Measurements from ENCODE around the gene STARD7.
A peak's percentile ranks its signal among the peaks of the same experiment; 100 is the strongest.

Gene STARD7

GRCh38 chr2:96252526-96252925, 43.9 kb upstream of the STARD7 start:
- H3K4ac ChIP-seq (ENCODE audit: low read depth, low read length), result no peak overlapping the region
- H3K9ac ChIP-seq (ENCODE audit: low read length), result no peak overlapping the region
- no peak for DNase-seq
- H3K4me3 ChIP-seq (ENCODE audit: low read length), result no peak overlapping the region
- H3K4me2 ChIP-seq (ENCODE audit: low read length), result no peak overlapping the region
- no peak overlapping the region for H3K18ac ChIP-seq (ENCODE audit: low read length)
- H3K36me3 ChIP-seq (ENCODE audit: control insufficient read depth, insufficient read depth, low read length), result peaks cover 3% of the 10 kb centered on the region
- no peaks in the 10 kb centered on the region for H3K79me2 ChIP-seq (ENCODE audit: control insufficient read depth, insufficient read depth, low read length)
- H3K56ac ChIP-seq (ENCODE audit: low read length), result no peak overlapping the region
- WGBS (ENCODE audit: extremely low coverage, insufficient coverage, low lambda C conversion rate), result no CpG with 5 or more reads among the region's 8 CpGs
- H2BK15ac ChIP-seq (replicated peaks; ENCODE audit: low read depth), result no peak overlapping the region
- no peak overlapping the region for H4K5ac ChIP-seq (ENCODE audit: low read length)
- no peak overlapping the region for H4K8ac ChIP-seq (ENCODE audit: low read depth, low read length)
- no peak overlapping the region for H3K23ac ChIP-seq (ENCODE audit: low read length)
- H3K27me3 ChIP-seq (ENCODE audit: insufficient read depth, low read length, poor library complexity), result no peaks in the 10 kb centered on the region
- H2AK5ac ChIP-seq (ENCODE audit: low read length), result no peak overlapping the region
- no peak overlapping the region for H3K27ac ChIP-seq (ENCODE audit: low read depth, low read length)
- no peaks in the 10 kb centered on the region for H3K79me1 ChIP-seq (ENCODE audit: low read length)
- H3K4me1 ChIP-seq (ENCODE audit: control insufficient read depth, low read depth, low read length), result no peaks in the 10 kb centered on the region
- no peak overlapping the region for H2BK120ac ChIP-seq (ENCODE audit: low read depth, low read length)
- H2BK5ac ChIP-seq (ENCODE audit: low read length), result no peak overlapping the region

DNA sequence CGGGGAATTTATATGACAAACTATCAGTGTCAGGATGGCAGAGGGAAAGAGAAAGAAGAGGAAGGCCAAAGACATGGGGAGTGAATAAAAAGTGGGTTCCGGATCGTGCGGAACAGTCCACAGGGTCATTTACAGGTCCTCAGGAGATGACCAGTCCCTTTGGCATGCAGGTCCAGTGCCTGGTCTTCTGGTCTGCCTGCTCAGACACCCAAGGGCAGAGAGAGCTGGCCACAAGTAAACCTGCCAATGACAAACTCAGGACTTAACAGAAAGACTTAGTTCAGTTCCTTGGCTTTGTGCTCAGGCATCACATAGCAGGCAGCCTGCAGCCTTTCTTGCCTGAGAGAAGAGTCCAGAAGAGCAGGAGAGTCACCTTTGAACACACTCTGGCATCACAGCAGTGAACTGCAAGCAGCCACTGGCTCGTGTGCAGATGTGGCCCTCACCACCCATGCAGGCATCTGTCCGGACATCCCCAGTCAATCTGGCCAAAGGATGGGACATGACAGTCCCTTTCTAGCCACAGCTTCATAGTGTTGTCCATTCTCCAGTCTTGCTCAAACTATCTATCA, 43.2 kb upstream of the STARD7 start:
- Histone ChIP-seq H3K4me2 (ENCODE audit: low read length) (no peak overlapping the region), H2AK5ac (ENCODE audit: low read length) (no peak overlapping the region), H3K9ac (ENCODE audit: low read length) (no peak overlapping the region), H3K4ac (ENCODE audit: low read depth, low read length) (no peak overlapping the region), H3K23ac (ENCODE audit: low read length) (no peak overlapping the region), H3K27me3 (ENCODE audit: insufficient read depth, low read length, poor library complexity) (no peaks in the 10 kb centered on the region), H4K5ac (ENCODE audit: low read length) (no peak overlapping the region), H3K18ac (ENCODE audit: low read length) (no peak overlapping the region), H3K36me3 (ENCODE audit: control insufficient read depth, insufficient read depth, low read length) (peaks cover 3% of the 10 kb centered on the region), H3K4me1 (ENCODE audit: control insufficient read depth, low read depth, low read length) (no peaks in the 10 kb centered on the region), H3K4me3 (ENCODE audit: low read length) (no peak overlapping the region), H2BK5ac (ENCODE audit: low read length) (no peak overlapping the region), H3K56ac (ENCODE audit: low read length) (no peak overlapping the region), H3K27ac (ENCODE audit: low read depth, low read length) (no peak overlapping the region), H2BK120ac (ENCODE audit: low read depth, low read length) (no peak overlapping the region), H3K79me1 (ENCODE audit: low read length) (no peaks in the 10 kb centered on the region), H4K8ac (ENCODE audit: low read depth, low read length) (no peak overlapping the region), H2BK15ac (replicated peaks; ENCODE audit: low read depth) (no peak overlapping the region), H3K79me2 (ENCODE audit: control insufficient read depth, insufficient read depth, low read length) (no peaks in the 10 kb centered on the region)
- peak; percentile 65 for DNase-seq
- no CpG with 5 or more reads among the region's 6 CpGs for WGBS (ENCODE audit: extremely low coverage, insufficient coverage, low lambda C conversion rate)

DNA sequence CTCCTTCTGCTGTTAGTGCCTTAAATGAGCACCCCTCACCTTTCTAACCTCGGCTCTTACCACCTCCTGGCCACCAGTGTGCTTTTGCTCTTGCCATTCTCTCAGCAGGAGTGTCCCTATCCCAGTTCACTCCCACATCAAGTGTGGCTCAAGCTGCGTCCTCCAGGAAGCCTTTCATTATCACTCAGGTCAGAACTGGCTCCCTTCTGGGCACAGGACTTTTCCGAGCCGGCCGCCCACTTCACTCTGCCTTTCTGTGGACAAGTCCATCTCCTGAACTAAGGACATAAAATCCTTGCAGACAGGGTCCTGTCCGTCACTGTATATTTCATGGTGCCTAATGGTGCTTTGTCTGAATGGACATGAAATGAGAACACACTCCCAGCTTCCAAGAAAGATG, 41.6 kb upstream of the STARD7 start:
- H3K18ac ChIP-seq (ENCODE audit: low read length), result no peak overlapping the region
- no peak overlapping the region for H3K56ac ChIP-seq (ENCODE audit: low read length)
- H3K4me2 ChIP-seq (ENCODE audit: low read length), result no peak overlapping the region
- H3K23ac ChIP-seq (ENCODE audit: low read length), result no peak overlapping the region
- peaks cover 3% of the 10 kb centered on the region for H3K36me3 ChIP-seq (ENCODE audit: control insufficient read depth, insufficient read depth, low read length)
- no CpG with 5 or more reads among the region's 6 CpGs for WGBS (ENCODE audit: extremely low coverage, insufficient coverage, low lambda C conversion rate)
- DNase-seq, result no peak
- no peak overlapping the region for H3K27ac ChIP-seq (ENCODE audit: low read depth, low read length)
- H3K79me1 ChIP-seq (ENCODE audit: low read length), result no peaks in the 10 kb centered on the region
- H3K4ac ChIP-seq (ENCODE audit: low read depth, low read length), result no peak overlapping the region
- no peak overlapping the region for H4K5ac ChIP-seq (ENCODE audit: low read length)
- no peaks in the 10 kb centered on the region for H3K79me2 ChIP-seq (ENCODE audit: control insufficient read depth, insufficient read depth, low read length)
- no peak overlapping the region for H2AK5ac ChIP-seq (ENCODE audit: low read length)
- H3K4me3 ChIP-seq (ENCODE audit: low read length), result no peak overlapping the region
- no peak overlapping the region for H2BK15ac ChIP-seq (replicated peaks; ENCODE audit: low read depth)
- H3K27me3 ChIP-seq (ENCODE audit: insufficient read depth, low read length, poor library complexity), result no peaks in the 10 kb centered on the region
- H4K8ac ChIP-seq (ENCODE audit: low read depth, low read length), result no peak overlapping the region
- H2BK5ac ChIP-seq (ENCODE audit: low read length), result no peak overlapping the region
- H3K4me1 ChIP-seq (ENCODE audit: control insufficient read depth, low read depth, low read length), result no peaks in the 10 kb centered on the region
- no peak overlapping the region for H2BK120ac ChIP-seq (ENCODE audit: low read depth, low read length)
- H3K9ac ChIP-seq (ENCODE audit: low read length), result no peak overlapping the region

DNA sequence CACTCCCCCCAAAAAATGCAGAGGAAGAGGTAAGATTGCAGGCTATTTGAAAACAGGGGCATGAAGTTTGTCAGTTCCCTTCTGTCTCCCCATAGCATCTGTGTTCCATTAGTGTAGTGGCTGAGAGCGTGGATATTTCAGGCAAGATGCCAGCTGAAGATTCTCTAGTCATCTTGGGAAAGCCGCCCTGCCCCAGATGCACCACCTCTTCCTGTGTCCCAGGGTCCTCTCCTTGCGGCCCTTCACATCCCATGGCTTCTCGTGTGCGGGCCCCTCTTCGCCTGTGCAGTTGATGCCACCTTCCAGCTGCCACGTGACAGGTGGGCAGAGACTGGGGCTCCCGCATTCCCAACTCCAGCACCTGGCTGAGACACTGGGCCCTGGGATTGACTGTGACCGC, 41.0 kb upstream of the STARD7 start:
- Histone ChIP-seq H2AK5ac (ENCODE audit: low read length) (no peak overlapping the region), H3K4ac (ENCODE audit: low read depth, low read length) (no peak overlapping the region), H2BK15ac (replicated peaks; ENCODE audit: low read depth) (no peak overlapping the region), H3K18ac (ENCODE audit: low read length) (no peak overlapping the region), H3K27me3 (ENCODE audit: insufficient read depth, low read length, poor library complexity) (no peaks in the 10 kb centered on the region), H3K4me1 (ENCODE audit: control insufficient read depth, low read depth, low read length) (no peaks in the 10 kb centered on the region), H3K79me2 (ENCODE audit: control insufficient read depth, insufficient read depth, low read length) (no peaks in the 10 kb centered on the region), H3K27ac (ENCODE audit: low read depth, low read length) (no peak overlapping the region), H4K5ac (ENCODE audit: low read length) (no peak overlapping the region), H3K23ac (ENCODE audit: low read length) (no peak overlapping the region), H2BK5ac (ENCODE audit: low read length) (no peak overlapping the region), H2BK120ac (ENCODE audit: low read depth, low read length) (no peak overlapping the region), H4K8ac (ENCODE audit: low read depth, low read length) (no peak overlapping the region), H3K9ac (ENCODE audit: low read length) (no peak overlapping the region), H3K4me3 (ENCODE audit: low read length) (no peak overlapping the region), H3K79me1 (ENCODE audit: low read length) (no peaks in the 10 kb centered on the region), H3K4me2 (ENCODE audit: low read length) (no peak overlapping the region), H3K56ac (ENCODE audit: low read length) (no peak overlapping the region), H3K36me3 (ENCODE audit: control insufficient read depth, insufficient read depth, low read length) (peaks cover 3% of the 10 kb centered on the region)
- WGBS (ENCODE audit: extremely low coverage, insufficient coverage, low lambda C conversion rate), result no CpG with 5 or more reads among the region's 9 CpGs
- no peak for DNase-seq

DNA sequence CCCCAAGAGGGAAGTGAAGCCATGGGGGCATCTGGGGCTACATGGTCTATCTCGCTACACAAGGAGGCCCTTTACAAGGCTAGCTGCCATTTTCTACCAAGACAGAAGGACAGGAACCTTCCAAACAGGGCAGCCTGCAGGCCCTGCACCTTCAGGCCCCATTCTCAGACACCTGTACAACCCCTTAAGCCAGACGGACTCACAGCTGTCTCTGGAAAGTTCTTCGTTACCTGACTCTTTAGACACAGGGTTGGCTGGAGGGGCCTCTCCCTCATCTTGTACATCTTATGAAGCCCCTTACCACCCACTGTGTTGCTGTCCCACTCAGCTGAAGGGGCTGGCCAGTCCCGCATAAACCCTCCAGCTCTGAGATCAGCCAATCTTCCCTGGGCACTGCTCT, 40.0 kb upstream of the STARD7 start:
- Histone ChIP-seq H3K4me1 (ENCODE audit: control insufficient read depth, low read depth, low read length) (no peaks in the 10 kb centered on the region), H3K79me1 (ENCODE audit: low read length) (no peaks in the 10 kb centered on the region), H3K27ac (ENCODE audit: low read depth, low read length) (no peak overlapping the region), H3K4me2 (ENCODE audit: low read length) (no peak overlapping the region), H3K27me3 (ENCODE audit: insufficient read depth, low read length, poor library complexity) (no peaks in the 10 kb centered on the region), H2BK5ac (ENCODE audit: low read length) (no peak overlapping the region), H2BK120ac (ENCODE audit: low read depth, low read length) (no peak overlapping the region), H3K9ac (ENCODE audit: low read length) (no peak overlapping the region), H2AK5ac (ENCODE audit: low read length) (no peak overlapping the region), H3K56ac (ENCODE audit: low read length) (no peak overlapping the region), H2BK15ac (replicated peaks; ENCODE audit: low read depth) (no peak overlapping the region), H3K18ac (ENCODE audit: low read length) (no peak overlapping the region), H4K5ac (ENCODE audit: low read length) (no peak overlapping the region), H3K36me3 (ENCODE audit: control insufficient read depth, insufficient read depth, low read length) (peaks cover 3% of the 10 kb centered on the region), H3K23ac (ENCODE audit: low read length) (no peak overlapping the region), H3K79me2 (ENCODE audit: control insufficient read depth, insufficient read depth, low read length) (no peaks in the 10 kb centered on the region), H3K4ac (ENCODE audit: low read depth, low read length) (no peak overlapping the region), H4K8ac (ENCODE audit: low read depth, low read length) (no peak overlapping the region), H3K4me3 (ENCODE audit: low read length) (no peak overlapping the region)
- no CpG with 5 or more reads among the region's 4 CpGs for WGBS (ENCODE audit: extremely low coverage, insufficient coverage, low lambda C conversion rate)
- no peak for DNase-seq

DNA sequence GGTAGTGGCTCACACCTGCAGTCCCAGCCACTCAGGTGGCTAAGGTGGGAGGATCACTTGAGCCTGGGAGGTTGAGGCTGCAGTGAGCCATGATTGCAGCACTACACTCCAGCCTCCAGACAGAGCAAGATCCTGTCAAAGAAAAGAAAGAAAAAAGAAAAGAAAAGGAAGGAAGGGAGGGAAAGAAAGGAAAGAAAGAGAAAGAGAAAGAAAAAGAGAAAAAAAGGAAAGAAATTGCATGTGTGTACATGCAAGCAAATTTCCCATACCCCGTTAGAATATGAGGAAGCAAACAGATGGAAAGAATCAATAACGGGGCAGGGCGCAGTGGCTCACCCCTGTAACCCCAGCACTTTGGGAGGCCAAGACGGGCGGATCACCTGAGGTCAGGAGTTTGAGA, 39.3 kb upstream of the STARD7 start:
- H3K79me2 ChIP-seq (ENCODE audit: control insufficient read depth, insufficient read depth, low read length), result no peaks in the 10 kb centered on the region
- H3K27me3 ChIP-seq (ENCODE audit: insufficient read depth, low read length, poor library complexity), result no peaks in the 10 kb centered on the region
- no peak overlapping the region for H3K4me2 ChIP-seq (ENCODE audit: low read length)
- H2BK5ac ChIP-seq (ENCODE audit: low read length), result no peak overlapping the region
- no peak overlapping the region for H2BK120ac ChIP-seq (ENCODE audit: low read depth, low read length)
- no peak overlapping the region for H3K23ac ChIP-seq (ENCODE audit: low read length)
- H2AK5ac ChIP-seq (ENCODE audit: low read length), result no peak overlapping the region
- H3K4me3 ChIP-seq (ENCODE audit: low read length), result no peak overlapping the region
- H3K4me1 ChIP-seq (ENCODE audit: control insufficient read depth, low read depth, low read length), result no peaks in the 10 kb centered on the region
- no CpG with 5 or more reads among the region's 5 CpGs for WGBS (ENCODE audit: extremely low coverage, insufficient coverage, low lambda C conversion rate)
- H3K36me3 ChIP-seq (ENCODE audit: control insufficient read depth, insufficient read depth, low read length), result no peaks in the 10 kb centered on the region
- no peak overlapping the region for H3K56ac ChIP-seq (ENCODE audit: low read length)
- H3K9ac ChIP-seq (ENCODE audit: low read length), result no peak overlapping the region
- no peak overlapping the region for H4K8ac ChIP-seq (ENCODE audit: low read depth, low read length)
- H2BK15ac ChIP-seq (replicated peaks; ENCODE audit: low read depth), result no peak overlapping the region
- no peak overlapping the region for H3K4ac ChIP-seq (ENCODE audit: low read depth, low read length)
- H3K79me1 ChIP-seq (ENCODE audit: low read length), result no peaks in the 10 kb centered on the region
- DNase-seq, result no peak
- H3K18ac ChIP-seq (ENCODE audit: low read length), result no peak overlapping the region
- no peak overlapping the region for H3K27ac ChIP-seq (ENCODE audit: low read depth, low read length)
- H4K5ac ChIP-seq (ENCODE audit: low read length), result no peak overlapping the region
